ENCODE results near the gene RTN4IP1. TPM values are rescaled to one million over a fixed set of nuclear protein-coding genes. Genes with fewer than 3 reads are reported as not detected.

The RTN4IP1 gene
- total and polyA plus RNA-seq, 10 of the 15 experiments (the other 5 are each of a cell fraction or from before 2014, with no cell fraction given) = 8.2 to 17.0 (median 9.8) TPM

GRCh38 chr6:106586815-106587415 is 42.4 kb downstream of the RTN4IP1 start:
- DNase-seq (ENCODE audit: low read depth, low spot score) (no peak), FAIRE-seq (no peak), ATAC-seq (no peak)
- no peak for TF ChIP-seq MLLT1 (IDR thresholded peaks at IDR 0.05)
- Histone ChIP-seq H3K27me3 (replicated peaks in 1 of 2; ENCODE audit: control insufficient read depth in 2 of 2, insufficient read depth in 2 of 2, low read length in 1 of 2) (no peaks in the 10 kb centered on the region), H3K36me3 (ENCODE audit: control insufficient read depth in 2 of 2, insufficient read depth in 2 of 2, low read length in 1 of 2) (peaks cover 0 to 2% of the 10 kb centered on the region in 2 experiments; a peak in 2 of 4 replicates), H3K4me2 (ENCODE audit: control insufficient read depth, insufficient read depth) (no peak overlapping the region), H3K79me2 (ENCODE audit: control insufficient read depth, insufficient read depth, low read length) (no peaks in the 10 kb centered on the region), H3K4me1 (ENCODE audit: control insufficient read depth, insufficient read depth, low read length) (no peaks in the 10 kb centered on the region), H4K20me1 (ENCODE audit: control insufficient read depth, insufficient read depth) (no peaks in the 10 kb centered on the region), H3K27ac (ENCODE audit: control insufficient read depth, insufficient read depth) (no peak overlapping the region), H3K9me3 (replicated peaks; ENCODE audit: control insufficient read depth, insufficient read depth, low read length) (no peaks in the 10 kb centered on the region), H3K4me3 (no peak overlapping the region), H2AFZ (ENCODE audit: control insufficient read depth, low read depth, low read length) (no peak overlapping the region), H3K9ac (ENCODE audit: control insufficient read depth, insufficient read depth, low read length) (no peak overlapping the region)
- ChIA-PET POLR2A (no interaction called here), CTCF (interaction anchor here (1.1 kb wide), 3 partner anchors 16 to 393 kb away, joined by 3 to 4 read pairs (median 3); no protein-coding TSS in a partner anchor), SMC1A (ENCODE audit: uncharacterized antibody, unreplicated experiment) (no interaction called here), RAD21 (ENCODE audit: unreplicated experiment) (no interaction called here)
- intact Hi-C loops (cut with micrococcal nuclease; ENCODE audit: unreplicated experiment) = no loop called here
- 41% methylated on average over 4 of the region's 4 CpGs for WGBS (ENCODE audit: insufficient coverage, insufficient replicate concordance, low lambda C conversion rate, missing lambda C conversion rate)
- in situ Hi-C loops (cut with MboI) = no loop called here
- BruUV-seq (replicated peaks) = no TSS peak

- TF ChIP-seq FOS (IDR thresholded peaks at IDR 0.05; ENCODE audit: borderline replicate concordance, extremely low read depth, insufficient read length) (no peak), ZNF24 (IDR thresholded peaks at IDR 0.05) (no peak), STAT1 (conservative IDR thresholded peaks at IDR 0.05) (no peak)
- ATAC-seq (no peak), DNase-seq (ENCODE audit: low read depth, low spot score) (no peak), FAIRE-seq (no peak)
- Histone ChIP-seq H3K4me3 (no peak overlapping the region), H2AFZ (ENCODE audit: control insufficient read depth, low read depth, low read length) (no peak overlapping the region), H4K20me1 (ENCODE audit: control insufficient read depth, insufficient read depth) (no peaks in the 10 kb centered on the region), H3K4me1 (ENCODE audit: control insufficient read depth, insufficient read depth, low read length) (no peaks in the 10 kb centered on the region), H3K9ac (ENCODE audit: control insufficient read depth, insufficient read depth, low read length) (no peak overlapping the region), H3K36me3 (ENCODE audit: control insufficient read depth in 2 of 2, insufficient read depth in 2 of 2, low read length in 1 of 2) (no peaks in the 10 kb centered on the region; a peak in 1 of 4 replicates), H3K27ac (ENCODE audit: control insufficient read depth, insufficient read depth) (no peak overlapping the region), H3K4me2 (ENCODE audit: control insufficient read depth, insufficient read depth) (no peak overlapping the region), H3K9me3 (replicated peaks; ENCODE audit: control insufficient read depth, insufficient read depth, low read length) (no peaks in the 10 kb centered on the region), H3K27me3 (replicated peaks in 1 of 2; ENCODE audit: control insufficient read depth in 2 of 2, insufficient read depth in 2 of 2, low read length in 1 of 2) (no peaks in the 10 kb centered on the region), H3K79me2 (ENCODE audit: control insufficient read depth, insufficient read depth, low read length) (no peaks in the 10 kb centered on the region)
- POLR2A ChIA-PET = no interaction called here
- SMC1A ChIA-PET (ENCODE audit: uncharacterized antibody, unreplicated experiment) = interaction anchor here (1.1 to 1.3 kb wide), 2 partner anchors 136 to 139 kb away, joined by 5 to 6 read pairs; no protein-coding TSS in a partner anchor
- intact Hi-C loops (cut with micrococcal nuclease; ENCODE audit: unreplicated experiment) = no loop called here
- no TSS peak for BruUV-seq (replicated peaks)
- RAD21 ChIA-PET (ENCODE audit: unreplicated experiment) = no interaction called here
- in situ Hi-C loops (cut with MboI) = no loop called here
- 100% methylated on average over 1 of the region's 1 CpG for WGBS (ENCODE audit: insufficient coverage, insufficient replicate concordance, low lambda C conversion rate, missing lambda C conversion rate)
- CTCF ChIA-PET = interaction anchor here (0.8 to 2.5 kb wide), 3 partner anchors 15 to 398 kb away, joined by 3 to 7 read pairs (median 7); no protein-coding TSS in a partner anchor
Measured at GRCh38 chr6:106581468-106581867, 47.8 kb downstream of the RTN4IP1 start.

All from GM12878 (cell line).